Testis (tissue), 5 donors: ENCODE results near the gene LYSMD3. TPM values are rescaled to one million over a fixed set of nuclear protein-coding genes. Genes with fewer than 3 reads are reported as not detected.
"Not testable (repeated sequence)": the region's sequence is repeated elsewhere in the genome, so short reads cannot be mapped to it uniquely, and the experiment has no call there.

Source experiments
- DNase-seq: peaks from one replicate; pipeline ENCODE4 v3.0.0-alpha.2; 2019
- H3K27ac ChIP-seq, 2 donors: fragments of 200-600 bp; sonication (generic); one replicate each; pipeline ENCODE4 v1.5.1; 2019
- H3K27me3 ChIP-seq: fragments of 200-600 bp; sonication (generic); one replicate; pipeline ENCODE4 v1.5.1; 2019
- H3K36me3 ChIP-seq: fragments of 200-600 bp; sonication (generic); one replicate; pipeline ENCODE4 v1.5.1; 2017; ENCODE audit warnings: low read depth; ENCODE audit errors: missing control alignments
- H3K4me1 ChIP-seq: fragments of 200-600 bp; sonication (generic); one replicate; pipeline ENCODE4 v1.5.1; 2019
- H3K4me3 ChIP-seq, 2 donors: fragments of 200-600 bp; sonication (generic); one replicate each; pipeline ENCODE4 v1.5.1; 2017 to 2019
- H3K9me3 ChIP-seq: fragments of 200-600 bp; sonication (generic); one replicate; pipeline ENCODE4 v1.5.1; 2017
- CTCF ChIP-seq, 3 experiments: fragments of 450-650 bp in 2 of 3; fragments of 200-600 bp in 1 of 3; sonication (generic) in 1 of 3; IDR thresholded peaks; one replicate each; pipeline ENCODE4 v1.5.1; 2016 to 2019; ENCODE audit warnings: antibody characterized with exemption in 3 of 3, mild to moderate bottlenecking in 2 of 3, moderate library complexity in 1 of 3
- POLR2A ChIP-seq: fragments of 450-650 bp; IDR thresholded peaks from one replicate; pipeline ENCODE4 v1.6.1; 2017; ENCODE audit warnings: antibody characterized with exemption, mild to moderate bottlenecking, moderate library complexity
- WGBS, 2 donors: methylation state at CpG; one replicate each; pipeline ENCODE4 v1.1.5; 2018; 5-methylcytosine and 5-hydroxymethylcytosine counted together
- intact Hi-C: fragments of 100-400 bp; cut with DNase I; formaldehyde crosslinking; loops from one replicate; pipeline ENCODE4 v1.15.1; 2023; ENCODE audit warnings: low total_unique reads
- long read RNA-seq, 2 donors: transcript quantifications; one replicate each; lab custom pipeline, GENCODE V29; 2026
- polyA plus RNA-seq: library from polyadenylated mRNA; stranded (reverse); fragments of 350-450 nt; fragmentation: Illumina TruSeq; extraction: RNeasy Lipid Tissue Mini Kit (QIAGEN cat#74804); gene quantifications from one replicate; pipeline ENCODE4 v1.2.3, GENCODE V29; 2014; ENCODE audit warnings: low read depth, low replicate concordance; ENCODE audit not compliant: insufficient read depth
- total RNA-seq, 2 donors: library from RNA; depleted of rRNA; stranded (reverse); fragments of >200 nt; gene quantifications; one replicate each; pipeline ENCODE4 v1.2.3, GENCODE V29; 2016

Gene LYSMD3
- total RNA-seq (10 to 100 TPM in 1 of 2 donors, 1 to 10 TPM in 1; 9.4 to 11.0 TPM), polyA plus RNA-seq (10.4 TPM)
- long read RNA-seq, donor 1, full-length matches to known transcripts, result 7 of 7 reads
- long read RNA-seq, donor 1, partial matches to known transcripts, result 0 of 7 reads
- long read RNA-seq, donor 1, other reads (novel, unspliced or antisense), result 0 of 7 reads
- long read RNA-seq, donor 2, full-length matches to known transcripts, result 9 of 9 reads
- long read RNA-seq, donor 2, partial matches to known transcripts, result 0 of 9 reads
- long read RNA-seq, donor 2, other reads (novel, unspliced or antisense), result 0 of 9 reads

GRCh38 chr5:90529194-90529938 is at the start of gene LYSMD3:
Gene LYSMD3, minus strand, starts transcription at chr5:90529584. Its CDS starts 4,295 bp downstream, at chr5:90525289.
- H3K27ac ChIP-seq, result peak within 1 kb of the TSS; percentile 93 to 96
- TF ChIP-seq CTCF (IDR thresholded peaks at IDR 0.05) (no peak), POLR2A (no peak)
- no peaks in the 10 kb centered on the region for H3K27me3 ChIP-seq
- peak within 1 kb of the TSS; percentile 87 to 91 for H3K4me3 ChIP-seq
- peaks cover 17% of the 10 kb centered on the region for H3K4me1 ChIP-seq
- peak; percentile 98 for DNase-seq
- no peaks in the 10 kb centered on the region for H3K36me3 ChIP-seq
- no peaks in the 10 kb centered on the region for H3K9me3 ChIP-seq
- WGBS, 2 donors, result 0% methylated on average over 39 to 63 of the region's 64 CpGs
- intact Hi-C loops, result no loop called here

DNA sequence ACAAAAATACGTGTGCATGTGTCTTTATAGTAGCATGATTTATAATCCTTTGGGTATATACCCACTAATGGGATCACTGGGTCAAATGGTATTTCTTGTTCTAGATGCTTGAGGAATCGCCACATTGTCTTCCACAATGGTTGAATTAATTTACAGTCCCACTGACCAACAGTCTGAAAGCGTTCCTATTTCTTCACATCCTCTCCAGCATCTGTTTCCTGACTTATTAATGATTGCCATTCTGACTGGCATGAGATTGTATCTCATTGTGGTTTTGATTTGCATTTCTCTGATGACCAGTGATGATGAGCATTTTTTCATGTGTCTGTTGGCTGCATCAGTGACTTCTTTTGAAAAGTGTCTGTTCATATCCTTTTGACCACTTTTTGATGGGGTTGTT is 47.2 kb upstream of the LYSMD3 start:
- H3K4me1 ChIP-seq, H3K27ac ChIP-seq, H3K36me3 ChIP-seq, intact Hi-C loops, DNase-seq, H3K4me3 ChIP-seq, H3K27me3 ChIP-seq, H3K9me3 ChIP-seq: not testable (repeated sequence)
- 91 to 92% methylated on average over 3 of the region's 3 CpGs for WGBS, 2 donors

DNA sequence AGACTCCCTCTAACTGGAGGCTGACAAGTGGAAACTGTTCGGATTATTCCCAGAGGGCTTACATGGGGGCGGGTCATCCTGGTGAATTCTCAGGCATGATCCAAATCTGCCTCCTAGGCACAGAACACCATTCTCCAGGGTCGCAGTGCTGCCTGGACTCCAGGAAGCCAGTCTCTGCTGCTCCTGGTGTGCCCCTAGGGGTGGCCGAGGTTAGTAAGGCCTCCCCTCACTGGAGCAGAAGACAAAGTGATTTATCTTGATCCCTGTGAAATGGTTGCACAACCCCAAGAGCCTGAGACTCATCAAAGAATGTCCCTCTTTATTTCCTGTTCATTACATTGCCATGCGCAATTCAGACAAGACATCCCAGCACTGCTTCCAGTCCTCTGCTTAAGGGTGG is 46.3 kb upstream of the LYSMD3 start:
- Histone ChIP-seq H3K27ac (no peak overlapping the region), H3K36me3 (no peaks in the 10 kb centered on the region), H3K4me3 (no peak overlapping the region), H3K27me3 (no peaks in the 10 kb centered on the region), H3K4me1 (no peaks in the 10 kb centered on the region), H3K9me3 (no peaks in the 10 kb centered on the region)
- 81 to 92% methylated on average over 5 of the region's 5 CpGs for WGBS, 2 donors
- DNase-seq, result no peak
- intact Hi-C loops, result no loop called here
- no peak for TF ChIP-seq CTCF (IDR thresholded peaks at IDR 0.05)
- TF ChIP-seq POLR2A, result no peak

- DNase-seq, result no peak
- 84 to 91% methylated on average over 1 of the region's 1 CpG for WGBS, 2 donors
- Histone ChIP-seq H3K9me3 (no peaks in the 10 kb centered on the region), H3K27me3 (no peaks in the 10 kb centered on the region), H3K4me3 (no peak overlapping the region), H3K36me3 (no peaks in the 10 kb centered on the region), H3K27ac (no peak overlapping the region), H3K4me1 (no peaks in the 10 kb centered on the region)
- intact Hi-C loops, result no loop called here
- TF ChIP-seq CTCF (IDR thresholded peaks at IDR 0.05), result no peak
- TF ChIP-seq POLR2A, result no peak
These were observed 41.9 kb upstream of the LYSMD3 start for GRCh38 chr5:90571147-90571773.

- intact Hi-C loops, result no loop called here
- no peak for DNase-seq
- TF ChIP-seq CTCF (IDR thresholded peaks at IDR 0.05) (no peak), POLR2A (no peak)
- Histone ChIP-seq H3K27me3 (no peaks in the 10 kb centered on the region), H3K36me3 (no peaks in the 10 kb centered on the region), H3K4me1 (no peaks in the 10 kb centered on the region), H3K4me3 (no peak overlapping the region), H3K27ac (no peak overlapping the region), H3K9me3 (no peaks in the 10 kb centered on the region)
- WGBS, 2 donors, result 79 to 87% methylated on average over 2 of the region's 2 CpGs
These were observed 40.6 kb upstream of the LYSMD3 start for GRCh38 chr5:90570034-90570433.
